Measurements from ENCODE around the gene IKZF1. TPM values are rescaled to one million over a fixed set of nuclear protein-coding genes. Genes with fewer than 3 reads are reported as not detected.

Gene IKZF1
- total and polyA plus RNA-seq, 9 of the 15 experiments (the other 6 are each of a cell fraction or from before 2014, with no cell fraction given) = 12.6 to 85.3 (median 44.7) TPM

GRCh38 chr7:50359995-50360925 lies 55.7 kb downstream of the IKZF1 start (continued):
- 0 out of 2 replicates have a peak, but pooled peaks have one; percentile 19 for TF ChIP-seq FOXO4 (CRISPR knock-in tag; IDR thresholded peaks at IDR 0.05)
- peak; percentile 53; the same call in 1 of the 2 replicates for TF ChIP-seq MTA3 (IDR thresholded peaks at IDR 0.05; ENCODE audit: borderline replicate concordance)
- no peak for TF ChIP-seq ZNF57 (CRISPR knock-in tag; IDR thresholded peaks at IDR 0.05)
- no peak for TF ChIP-seq NR3C1 (CRISPR knock-in tag; IDR thresholded peaks at IDR 0.05)
- no peak for TF ChIP-seq LARP7 (IDR thresholded peaks at IDR 0.05)
- TF ChIP-seq GATAD2B (IDR thresholded peaks at IDR 0.05; ENCODE audit: borderline replicate concordance) = 0 out of 2 replicates have a peak, but pooled peaks have one; percentile 25
- no peak for TF ChIP-seq TFE3 (CRISPR knock-in tag; IDR thresholded peaks at IDR 0.05)
- TF ChIP-seq HNRNPL (IDR thresholded peaks at IDR 0.05; ENCODE audit: low read depth, low read length) = no peak
- no peak for TF ChIP-seq ETV6 (IDR thresholded peaks at IDR 0.05; ENCODE audit: borderline replicate concordance in 1 of 2, low read depth in 2 of 2, low read length in 1 of 2)
- no peak for TF ChIP-seq ETV6 (CRISPR knock-in tag; IDR thresholded peaks at IDR 0.05; ENCODE audit: borderline replicate concordance)
- peak; percentile 93 for TF ChIP-seq SMAD4 (CRISPR knock-in tag; conservative IDR thresholded peaks at IDR 0.05)
- TF ChIP-seq ZBTB1 (CRISPR knock-in tag; IDR thresholded peaks at IDR 0.05; ENCODE audit: borderline replicate concordance, low read depth) = no peak
- no peak for TF ChIP-seq CUX1 (CRISPR knock-in tag; IDR thresholded peaks at IDR 0.05)
- peak; percentile 38; the same call in 1 of the 2 replicates for TF ChIP-seq ZNF263 (CRISPR knock-in tag; IDR thresholded peaks at IDR 0.05; ENCODE audit: borderline replicate concordance)
- no peak for TF ChIP-seq ZC3H4 (CRISPR knock-in tag; IDR thresholded peaks at IDR 0.05; ENCODE audit: borderline replicate concordance)
- no peak for TF ChIP-seq ZNF277 (CRISPR knock-in tag; IDR thresholded peaks at IDR 0.05; ENCODE audit: borderline replicate concordance)
- TF ChIP-seq ZNF212 (CRISPR knock-in tag; IDR thresholded peaks at IDR 0.05) = no peak
